Kidney (tissue), 22 donors: ENCODE results near the gene PRDM10. TPM values are rescaled to one million over a fixed set of nuclear protein-coding genes. Genes with fewer than 3 reads are reported as not detected.

ENCODE experiments used
- DNase-seq, 5 donors: peaks; one replicate each; pipeline ENCODE4 v3.0.0-alpha.2; 2013 to 2020
- FAIRE-seq: peaks from 2 replicates; lab custom pipeline; 2012; peaks lifted over from hg19 to GRCh38; lab: Jason Lieb, UNC
- H3K27ac ChIP-seq, 2 donors: one replicate each; pipeline ENCODE4 v1.7.0; 2013; ENCODE audit warnings: low read depth in 2 of 2, low read length in 2 of 2, inconsistent platforms in 1 of 2
- H3K27me3 ChIP-seq: one replicate; pipeline ENCODE4 v1.7.1; 2013; ENCODE audit warnings: low read length, inconsistent platforms; ENCODE audit not compliant: control insufficient read depth, insufficient read depth
- H3K36me3 ChIP-seq, 3 donors: one replicate each; pipeline versions ENCODE4 v1.7.0 to v1.7.1; 2013; ENCODE audit warnings: low read length in 3 of 3, control low read depth in 1 of 3, inconsistent platforms in 1 of 3; ENCODE audit not compliant: insufficient read depth in 3 of 3, control insufficient read depth in 2 of 3
- H3K4me1 ChIP-seq, 3 donors: one replicate each; pipeline versions ENCODE4 v1.7.0 to v1.7.1; 2013; ENCODE audit warnings: low read length in 3 of 3, inconsistent platforms in 1 of 3, low read depth in 1 of 3; ENCODE audit not compliant: control insufficient read depth in 2 of 3, insufficient read depth in 2 of 3
- H3K4me3 ChIP-seq, 3 donors: one replicate each; pipeline versions ENCODE4 v1.7.0 to v1.8.1; 2013; ENCODE audit warnings: low read length in 3 of 3, control low read depth in 1 of 3, inconsistent platforms in 1 of 3
- H3K9ac ChIP-seq, 3 donors: one replicate each; pipeline versions ENCODE4 v1.7.0 to v1.7.1; 2013; ENCODE audit warnings: low read length in 3 of 3, control low read depth in 1 of 3, inconsistent platforms in 1 of 3
- H3K9me3 ChIP-seq, 3 donors: one replicate each; pipeline versions ENCODE4 v1.7.0 to v1.7.1; 2013; ENCODE audit warnings: low read length in 3 of 3, control low read depth in 1 of 3, inconsistent platforms in 1 of 3; ENCODE audit not compliant: control insufficient read depth in 2 of 3, insufficient read depth in 1 of 3
- CTCF ChIP-seq: IDR thresholded peaks from 3 replicates; pipeline ENCODE4 v1.5.1; 2012; ENCODE audit warnings: mild to moderate bottlenecking, moderate library complexity, borderline replicate concordance; ENCODE audit not compliant: insufficient read depth; ENCODE audit errors: extremely low read depth
- intact Hi-C: fragments of 100-400 bp; cut with DNase I; formaldehyde crosslinking; loops from one replicate; pipeline ENCODE4 v1.11.1; 2022
- long read RNA-seq, 10 donors: library from polyadenylated mRNA in 1 of 10; unstranded in 1 of 10; transcript quantifications; one replicate each; pipeline ENCODE4 v2.0.0 and lab custom pipeline, GENCODE V29; 2021 to 2026
- polyA plus RNA-seq: library from polyadenylated mRNA; stranded (reverse); fragments of 350-450 nt; fragmentation: Illumina TruSeq; extraction: RNeasy Lipid Tissue Mini Kit (QIAGEN cat#74804); gene quantifications from one replicate; pipeline ENCODE4 v1.2.3, GENCODE V29; 2014; ENCODE audit warnings: low read depth, low replicate concordance; ENCODE audit not compliant: insufficient read depth
- total RNA-seq: library from RNA; stranded (reverse); fragmentation: NEBNext Ultra II Directional; extraction: Animal tissue kit (Norgen Biotek cat#: 25700); gene quantifications from one replicate; pipeline ENCODE4 v1.2.1, GENCODE V29; 2021
- donor health status: control.
- donor health status: control.
- donor health status: control.
- donor health status: control.
- donor health status: control.
- donor health status: DM: yes; HTN: yes; CAD: no.
- donor health status: Normal renal cell carcinoma (clear cell type).

PRDM10 gene, protein sequence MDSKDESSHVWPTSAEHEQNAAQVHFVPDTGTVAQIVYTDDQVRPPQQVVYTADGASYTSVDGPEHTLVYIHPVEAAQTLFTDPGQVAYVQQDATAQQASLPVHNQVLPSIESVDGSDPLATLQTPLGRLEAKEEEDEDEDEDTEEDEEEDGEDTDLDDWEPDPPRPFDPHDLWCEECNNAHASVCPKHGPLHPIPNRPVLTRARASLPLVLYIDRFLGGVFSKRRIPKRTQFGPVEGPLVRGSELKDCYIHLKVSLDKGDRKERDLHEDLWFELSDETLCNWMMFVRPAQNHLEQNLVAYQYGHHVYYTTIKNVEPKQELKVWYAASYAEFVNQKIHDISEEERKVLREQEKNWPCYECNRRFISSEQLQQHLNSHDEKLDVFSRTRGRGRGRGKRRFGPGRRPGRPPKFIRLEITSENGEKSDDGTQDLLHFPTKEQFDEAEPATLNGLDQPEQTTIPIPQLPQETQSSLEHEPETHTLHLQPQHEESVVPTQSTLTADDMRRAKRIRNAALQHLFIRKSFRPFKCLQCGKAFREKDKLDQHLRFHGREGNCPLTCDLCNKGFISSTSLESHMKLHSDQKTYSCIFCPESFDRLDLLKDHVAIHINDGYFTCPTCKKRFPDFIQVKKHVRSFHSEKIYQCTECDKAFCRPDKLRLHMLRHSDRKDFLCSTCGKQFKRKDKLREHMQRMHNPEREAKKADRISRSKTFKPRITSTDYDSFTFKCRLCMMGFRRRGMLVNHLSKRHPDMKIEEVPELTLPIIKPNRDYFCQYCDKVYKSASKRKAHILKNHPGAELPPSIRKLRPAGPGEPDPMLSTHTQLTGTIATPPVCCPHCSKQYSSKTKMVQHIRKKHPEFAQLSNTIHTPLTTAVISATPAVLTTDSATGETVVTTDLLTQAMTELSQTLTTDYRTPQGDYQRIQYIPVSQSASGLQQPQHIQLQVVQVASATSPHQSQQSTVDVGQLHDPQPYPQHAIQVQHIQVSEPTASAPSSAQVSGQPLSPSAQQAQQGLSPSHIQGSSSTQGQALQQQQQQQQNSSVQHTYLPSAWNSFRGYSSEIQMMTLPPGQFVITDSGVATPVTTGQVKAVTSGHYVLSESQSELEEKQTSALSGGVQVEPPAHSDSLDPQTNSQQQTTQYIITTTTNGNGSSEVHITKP
- total RNA-seq, result 8.0 TPM
- 1.5 TPM for polyA plus RNA-seq
- long read RNA-seq, donor 1, result 0 reads
- long read RNA-seq, donor 2, result 0 reads
- long read RNA-seq, donor 3, result 0 reads
- long read RNA-seq, donor 4, result 0 reads
- long read RNA-seq, donor 5, result 0 reads
- long read RNA-seq, donor 6, result 0 reads
- long read RNA-seq, donor 7, partial matches to known transcripts, result 0 of 4 reads
- long read RNA-seq, donor 7, other reads (novel, unspliced or antisense), result 4 of 4 reads
- long read RNA-seq, donor 8, result 0 reads
- long read RNA-seq, donor 9, result 0 reads
- long read RNA-seq, donor 10, result 0 reads

DNA sequence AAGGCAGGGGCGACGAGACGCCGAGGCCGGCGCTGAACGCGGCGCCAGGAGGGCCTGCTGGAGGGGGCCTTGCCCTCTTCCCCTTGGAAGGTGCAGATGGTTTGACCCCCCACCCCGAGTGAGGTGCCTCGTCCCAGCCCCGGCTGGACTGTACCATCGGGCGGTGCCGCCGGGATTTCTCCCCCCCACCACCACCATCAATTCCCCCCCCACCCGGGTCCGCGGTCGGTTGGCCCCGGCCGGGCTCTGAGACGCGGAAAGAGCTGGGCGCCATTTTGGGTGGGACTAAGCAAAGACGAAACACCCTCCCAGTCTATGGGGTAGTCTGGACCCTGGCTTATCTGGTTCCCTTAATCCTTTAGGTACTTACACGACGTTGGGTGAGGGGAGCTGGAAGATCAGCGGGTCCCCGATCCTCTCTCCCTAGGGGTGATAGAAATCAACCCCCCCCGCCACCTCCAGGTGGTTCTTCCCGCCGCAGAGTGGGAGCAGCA, at the start of gene PRDM10:
Gene PRDM10 (minus strand): TSS at position 484 of the 494 bp plus-strand sequence. CDS start 41,871 bp downstream, outside the sequence.
- FAIRE-seq (no peak), DNase-seq (peak; percentile 95 to 97 (median 97))
- Histone ChIP-seq H3K9me3 (no peaks in the 10 kb centered on the region), H3K27me3 (no peaks in the 10 kb centered on the region), H3K9ac (peak within 1 kb of the TSS; percentile 75 to 92 (median 91)), H3K4me1 (peaks cover 0 to 3% (median 2%) of the 10 kb centered on the region in 3 donors), H3K27ac (peak within 1 kb of the TSS; percentile 99), H3K4me3 (peak within 1 kb of the TSS; percentile 81 to 89 (median 83)), H3K36me3 (no peaks in the 10 kb centered on the region)
- no peak for TF ChIP-seq CTCF
- intact Hi-C loops, result no loop called here

GRCh38 chr11:130051082-130051481, 48.4 kb upstream of the PRDM10 start:
- no peak overlapping the region for H3K27ac ChIP-seq

More at GRCh38 chr11:130051082-130051481, 48.4 kb upstream of the PRDM10 start:
- Histone ChIP-seq H3K4me1 (no peaks in the 10 kb centered on the region), H3K9me3 (no peaks in the 10 kb centered on the region), H3K9ac (no peak overlapping the region), H3K27me3 (no peaks in the 10 kb centered on the region), H3K36me3 (no peaks in the 10 kb centered on the region), H3K4me3 (no peak overlapping the region)
- intact Hi-C loops, result no loop called here
- FAIRE-seq (no peak), DNase-seq (no peak)
- no peak for TF ChIP-seq CTCF
